GM21825 (cell line): Measurements from ENCODE around the gene METAP1.
"Not testable (repeated sequence)": the region's sequence is repeated elsewhere in the genome, so short reads cannot be mapped to it uniquely, and the experiment has no call there.

Experiments used
- ATAC-seq: cut with Tn5 transposase; IDR thresholded peaks from one replicate; pipeline ENCODE4 v1.9.1; 2021; ENCODE audit warnings: mild to moderate bottlenecking, moderate library complexity; ENCODE audit not compliant: unreplicated experiment

METAP1 gene

DNA sequence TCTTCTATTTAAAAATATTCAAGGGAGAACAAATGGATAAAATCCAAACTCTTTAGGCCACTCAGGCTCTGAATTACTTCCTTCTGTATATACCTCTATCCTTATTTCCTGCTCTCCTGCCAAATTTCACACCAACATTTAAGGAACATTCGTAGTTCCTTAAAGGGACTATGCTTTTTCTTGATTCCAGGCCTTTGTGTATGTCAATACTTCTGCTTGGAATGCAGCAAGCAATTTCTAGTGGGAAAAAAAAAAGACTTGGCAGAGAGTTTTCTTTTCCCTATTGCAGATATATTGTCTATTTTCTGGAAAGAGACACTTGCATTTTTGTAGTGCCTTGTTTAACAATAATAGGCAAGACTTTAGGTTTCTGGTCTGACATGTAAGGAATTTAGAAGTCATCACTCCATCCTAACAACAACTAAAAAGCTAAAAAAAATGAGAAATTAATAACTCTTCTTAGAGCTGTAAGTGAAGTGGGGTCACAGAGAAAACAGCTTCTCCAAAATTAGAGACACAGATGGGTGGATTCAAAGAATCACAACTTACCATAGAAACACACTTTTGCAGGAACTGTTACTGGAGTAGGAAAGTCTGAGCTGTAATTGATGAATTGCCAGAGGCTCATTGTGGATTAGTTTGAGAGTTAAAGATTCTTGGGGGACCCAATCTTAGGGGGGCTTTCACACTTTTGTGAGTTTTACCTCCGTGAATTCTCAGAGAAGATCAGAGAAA is 95.1 kb downstream of the METAP1 start:
- no peak for ATAC-seq

GRCh38 chr4:99091216-99091575 is 95.7 kb downstream of the METAP1 start:
- ATAC-seq: no peak

GRCh38 chr4:99091841-99092240 is 96.3 kb downstream of the METAP1 start:
- ATAC-seq: not testable (repeated sequence)

GRCh38 chr4:99099311-99099710 is 103.8 kb downstream of the METAP1 start:
- ATAC-seq: no peak

DNA sequence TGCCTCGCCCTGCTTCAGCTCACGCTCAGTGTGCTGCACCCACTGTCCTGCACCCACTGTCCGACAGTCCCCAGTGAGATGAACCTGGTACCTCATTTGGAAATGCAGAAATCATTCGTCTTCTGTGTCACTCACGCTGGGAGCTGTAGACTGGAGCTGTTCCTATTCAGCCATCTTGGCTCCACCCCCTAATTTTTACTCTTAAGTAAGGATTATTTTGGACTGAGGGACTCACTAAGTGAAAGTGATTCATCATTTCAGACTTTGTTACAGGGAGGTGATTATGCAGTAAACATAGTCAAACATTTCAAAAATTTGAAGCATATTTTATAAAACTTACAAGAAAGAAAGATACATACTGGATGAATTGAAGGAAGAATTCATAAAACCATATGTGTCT is 104.3 kb downstream of the METAP1 start:
- not testable (repeated sequence) for ATAC-seq

DNA sequence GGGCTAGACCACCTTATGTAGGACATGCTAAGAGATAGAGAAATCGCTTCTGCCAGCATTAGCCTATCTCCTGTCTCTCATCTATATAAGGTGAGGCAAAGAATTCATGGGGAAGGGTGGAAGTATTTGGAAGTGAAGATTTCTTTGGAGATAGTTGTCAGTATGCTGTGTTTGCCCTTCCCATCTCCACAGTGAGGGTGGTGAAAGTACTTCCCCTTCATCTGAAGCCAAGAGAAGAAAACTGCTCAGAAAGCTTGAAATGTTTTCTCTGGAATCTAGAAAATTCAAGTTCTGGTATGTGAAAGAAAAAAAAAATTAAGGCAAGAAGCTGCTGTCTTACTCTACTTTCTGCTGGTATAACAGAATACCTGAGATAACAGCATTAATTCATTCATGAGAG is 105.4 kb downstream of the METAP1 start:
- ATAC-seq: no peak

DNA sequence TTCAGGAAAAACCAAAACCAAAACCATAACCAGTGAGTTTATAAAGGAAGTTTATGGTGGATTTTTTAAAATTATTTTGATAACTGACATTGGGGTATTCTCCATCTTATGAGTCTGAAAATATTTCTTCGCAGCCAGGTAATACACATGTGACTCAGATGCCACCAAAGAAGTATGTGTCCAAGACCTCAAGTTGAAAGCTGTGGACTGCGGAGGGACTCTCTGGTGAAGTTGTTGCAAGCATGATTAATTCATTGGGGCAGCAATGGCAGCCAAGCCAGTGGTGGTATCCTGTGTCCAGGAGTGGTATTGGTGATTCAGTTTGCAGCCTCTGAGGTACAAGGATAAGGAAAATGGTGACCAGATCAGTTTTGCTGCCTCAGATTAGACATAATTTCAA is 107.1 kb downstream of the METAP1 start:
- ATAC-seq: no peak

DNA sequence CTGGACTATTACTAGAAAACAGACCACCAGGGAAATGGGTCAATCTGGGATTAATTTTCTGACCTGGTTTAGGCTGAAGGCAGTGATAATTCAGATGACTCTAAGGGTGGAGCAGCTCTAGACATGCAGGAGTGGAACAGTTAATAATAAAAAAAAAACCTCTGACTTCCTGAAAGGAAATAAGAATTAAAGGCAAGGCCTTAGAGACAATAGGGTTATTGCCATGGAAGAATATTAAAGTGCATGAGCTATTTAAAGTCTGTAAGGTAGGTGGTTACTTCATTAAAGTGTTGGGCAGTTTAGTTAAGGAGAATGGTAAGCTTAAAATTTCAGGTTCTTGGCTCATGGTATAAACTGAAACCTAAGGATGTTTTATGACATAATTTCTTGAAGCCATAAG is 107.6 kb downstream of the METAP1 start:
- ATAC-seq: no peak

- ATAC-seq: no peak
These were observed 108.6 kb downstream of the METAP1 start for GRCh38 chr4:99104153-99104552.

GRCh38 chr4:99109286-99109685 is 113.8 kb downstream of the METAP1 start:
- ATAC-seq: not testable (repeated sequence)
